Naive B cell (primary cell): ENCODE results near the gene MBOAT7. TPM values are rescaled to one million over a fixed set of nuclear protein-coding genes. Genes with fewer than 3 reads are reported as not detected.
A peak's percentile ranks its signal among the peaks of the same experiment; 100 is the strongest.
"Not testable (repeated sequence)": the region's sequence is repeated elsewhere in the genome, so short reads cannot be mapped to it uniquely, and the experiment has no call there.

Experiments used
- ATAC-seq, 2 donors: fragments of 150-1000 bp; cut with Tn5 transposase; 2 replicates each; pipeline ENCODE4 v1.10.0; 2021; ENCODE audit warnings: low read depth in 2 of 2, mild to moderate bottlenecking in 2 of 2, moderate library complexity in 2 of 2
- DNase-seq: peaks from one replicate; pipeline ENCODE4 v3.0.0; 2022
- H3K27ac Mint-ChIP-seq, 6 donors: one replicate each; pipeline ENCODE4 v1.8.0; 2020 to 2022; ENCODE audit warnings: mild to moderate bottlenecking in 6 of 6, mixed read lengths in 6 of 6, moderate library complexity in 5 of 6, inconsistent platforms in 2 of 6
- H3K27me3 Mint-ChIP-seq, 3 donors: one replicate each; pipeline ENCODE4 v1.8.0; 2021 to 2022; ENCODE audit warnings: mixed read lengths in 3 of 3, mild to moderate bottlenecking in 1 of 3
- H3K36me3 Mint-ChIP-seq, 2 donors: one replicate each; pipeline ENCODE4 v1.8.0; 2020 to 2022; ENCODE audit warnings: mixed read lengths in 2 of 2, inconsistent platforms in 1 of 2, mild to moderate bottlenecking in 1 of 2
- H3K4me1 Mint-ChIP-seq, 3 donors: one replicate each; pipeline ENCODE4 v1.8.0; 2020 to 2022; ENCODE audit warnings: mixed read lengths in 3 of 3, inconsistent platforms in 1 of 3, mild to moderate bottlenecking in 1 of 3, moderate library complexity in 1 of 3
- H3K4me3 Mint-ChIP-seq, 8 donors: one replicate each; pipeline ENCODE4 v1.8.0; 2020 to 2022; ENCODE audit warnings: mild to moderate bottlenecking in 8 of 8, mixed read lengths in 8 of 8, moderate library complexity in 8 of 8, inconsistent platforms in 2 of 8
- H3K9me3 Mint-ChIP-seq, 7 donors: one replicate each; pipeline ENCODE4 v1.8.0; 2020 to 2022; ENCODE audit warnings: mixed read lengths in 7 of 7, mild to moderate bottlenecking in 5 of 7, inconsistent platforms in 2 of 7, moderate library complexity in 1 of 7
- polyA plus RNA-seq, 6 donors: library from polyadenylated mRNA; unstranded; fragments of 300-500 nt; fragmentation: Illumina TruSeq; gene quantifications; one replicate each; pipeline ENCODE4 v1.2.3, GENCODE V29; 2021; ENCODE audit warnings: low read depth in 6 of 6

MBOAT7 gene
- polyA plus RNA-seq, 6 donors from 2014 or later = 7.0 to 13.5 (median 11.3) TPM

DNA sequence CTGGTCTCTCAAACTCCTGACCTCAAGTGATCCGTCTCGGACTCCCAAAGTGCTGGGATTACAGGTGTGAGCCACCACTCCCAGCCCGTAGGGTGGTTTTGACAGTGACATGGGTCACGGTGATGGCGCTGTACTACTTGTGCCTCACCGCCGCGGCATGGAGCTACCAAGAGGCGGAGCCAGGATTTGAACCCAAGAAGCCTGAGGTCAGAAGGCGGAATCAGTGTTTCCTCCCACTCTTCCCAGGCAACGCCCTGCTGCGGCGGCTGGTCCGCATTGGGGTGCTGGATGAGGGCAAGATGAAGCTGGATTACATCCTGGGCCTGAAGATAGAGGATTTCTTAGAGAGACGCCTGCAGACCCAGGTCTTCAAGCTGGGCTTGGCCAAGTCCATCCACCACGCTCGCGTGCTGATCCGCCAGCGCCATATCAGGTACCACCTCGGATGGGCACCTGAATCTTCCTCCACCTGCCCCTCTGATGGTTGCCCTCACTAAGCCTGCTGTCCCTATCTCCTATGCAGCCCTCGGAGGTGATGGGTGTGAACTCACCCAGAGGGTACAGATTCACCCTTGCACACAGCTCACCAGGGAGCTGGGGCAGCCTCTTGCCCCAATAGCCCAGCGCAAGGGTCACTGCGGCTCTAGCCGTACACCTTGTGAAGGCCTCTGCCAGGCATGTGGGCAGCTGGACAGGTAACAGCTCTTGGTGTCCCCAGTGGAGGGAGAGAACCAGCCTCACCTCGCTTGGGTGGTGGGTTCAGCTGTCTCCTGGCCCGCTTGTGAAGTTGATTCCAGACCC is 16.9 kb upstream of the MBOAT7 start:
- DNase-seq (no peak), ATAC-seq (no peak)
- H3K27me3 Mint-ChIP-seq = no peaks in the 10 kb centered on the region
- no peaks in the 10 kb centered on the region for H3K9me3 Mint-ChIP-seq
- peaks cover 55 to 76% (median 60%) of the 10 kb centered on the region in 3 donors for H3K4me1 Mint-ChIP-seq
- H3K36me3 Mint-ChIP-seq = peaks cover 0 to 13% of the 10 kb centered on the region in 2 donors
- H3K27ac Mint-ChIP-seq = peak overlapping the region in 4 of 6 donors; percentile 24 to 82 (median 46)
- H3K4me3 Mint-ChIP-seq = peak overlapping the region in 1 of 8 donors; percentile 66

DNA sequence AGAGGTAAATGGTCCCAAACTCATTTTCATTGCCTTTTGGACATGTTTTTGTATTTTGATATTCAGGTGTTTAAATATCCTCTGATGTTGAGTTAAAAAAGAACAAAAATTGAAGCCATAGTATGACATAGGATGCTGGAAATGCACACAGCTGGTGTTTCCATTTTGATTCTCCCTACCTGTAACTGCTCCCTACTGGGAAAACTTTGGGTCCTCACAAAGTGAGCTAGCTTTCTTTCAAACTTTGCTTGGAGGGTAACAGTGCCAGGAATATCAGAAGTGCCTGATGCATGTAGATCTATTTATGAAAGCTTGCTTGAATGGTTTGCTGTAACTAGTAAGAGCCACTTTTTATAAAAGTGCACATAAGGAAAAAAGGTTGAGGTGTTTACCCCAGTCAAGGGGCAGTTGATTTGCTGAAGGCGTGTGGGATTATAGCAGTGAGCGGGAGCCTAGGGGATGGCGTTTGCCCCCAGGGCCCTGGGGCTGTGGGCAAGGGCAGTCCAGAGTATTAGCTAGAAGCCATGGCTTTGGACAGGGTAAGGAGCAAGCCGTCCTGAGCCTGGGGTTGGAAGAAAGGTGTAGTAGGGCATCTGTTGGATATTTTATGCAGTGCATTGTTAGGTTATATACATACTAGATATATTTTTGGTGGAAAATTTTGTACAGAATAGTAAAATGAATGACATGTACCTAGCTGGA is 15.5 kb upstream of the MBOAT7 start:
- H3K36me3 Mint-ChIP-seq = peaks cover 0 to 8% of the 10 kb centered on the region in 2 donors
- no peak for DNase-seq
- no peaks in the 10 kb centered on the region for H3K9me3 Mint-ChIP-seq
- peak overlapping the region in 1 of 6 donors; percentile 25 for H3K27ac Mint-ChIP-seq
- no peaks in the 10 kb centered on the region for H3K27me3 Mint-ChIP-seq
- H3K4me3 Mint-ChIP-seq = peak overlapping the region in 1 of 8 donors; percentile 46
- no peak for ATAC-seq
- peaks cover 47 to 76% (median 59%) of the 10 kb centered on the region in 3 donors for H3K4me1 Mint-ChIP-seq

DNA sequence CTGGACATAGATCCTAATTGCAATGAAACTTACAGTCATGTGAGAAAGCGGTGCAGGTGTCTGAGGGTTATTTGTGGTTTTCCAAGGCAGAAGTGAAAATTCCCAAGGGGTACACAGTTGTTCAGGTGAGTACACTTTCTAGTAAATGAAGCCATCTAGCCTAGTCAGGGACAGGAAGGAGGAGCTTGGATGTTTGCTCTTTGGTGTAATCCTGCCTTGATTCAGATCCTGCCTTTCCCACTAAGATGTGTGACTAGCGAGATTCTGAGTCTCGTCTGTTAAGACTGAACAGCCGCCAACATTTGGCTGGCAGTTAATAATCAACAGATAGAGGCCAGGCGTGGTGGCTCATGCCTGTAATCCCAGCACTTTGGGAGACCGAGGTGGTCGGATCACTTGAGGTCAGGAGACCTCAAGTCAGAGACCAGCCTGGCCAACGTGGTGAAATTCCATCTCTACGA is 13.8 kb upstream of the MBOAT7 start:
- no peak for DNase-seq
- H3K27ac Mint-ChIP-seq = peak overlapping the region in 4 of 6 donors; percentile 38 to 97 (median 54)
- peak overlapping the region in 7 of 8 donors; percentile 15 to 99 (median 96) for H3K4me3 Mint-ChIP-seq
- H3K4me1 Mint-ChIP-seq = peaks cover 45 to 72% (median 46%) of the 10 kb centered on the region in 3 donors
- ATAC-seq = no peak
- no peaks in the 10 kb centered on the region for H3K27me3 Mint-ChIP-seq
- H3K9me3 Mint-ChIP-seq = no peaks in the 10 kb centered on the region
- peaks cover 0 to 8% of the 10 kb centered on the region in 2 donors for H3K36me3 Mint-ChIP-seq

DNA sequence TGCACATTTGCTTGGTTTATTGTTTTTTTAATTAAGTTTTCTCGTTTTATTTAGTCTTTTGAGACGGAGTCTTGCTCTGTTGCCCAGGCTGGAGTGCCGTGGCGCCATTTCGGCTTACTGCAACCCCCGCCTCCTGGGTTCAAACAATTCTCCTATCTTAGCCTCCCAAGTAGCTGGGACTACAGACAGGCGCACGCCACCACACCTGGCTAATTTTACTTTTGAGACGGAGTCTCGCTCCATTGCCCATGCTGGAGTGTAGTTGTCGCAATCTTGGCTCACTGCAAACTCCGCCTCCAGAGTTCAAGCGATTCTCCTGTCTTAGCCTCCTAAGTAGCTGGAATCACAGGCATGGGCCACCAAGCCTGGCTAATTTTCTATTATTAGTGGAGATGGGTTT is 12.6 kb upstream of the MBOAT7 start:
- H3K27me3 Mint-ChIP-seq = no peaks in the 10 kb centered on the region
- H3K4me3 Mint-ChIP-seq = peak overlapping the region; percentile 91 to 100 (median 98)
- peaks cover 36 to 60% (median 36%) of the 10 kb centered on the region in 3 donors for H3K4me1 Mint-ChIP-seq
- DNase-seq = no peak
- peak overlapping the region in 4 of 6 donors; percentile 41 to 100 (median 98) for H3K27ac Mint-ChIP-seq
- H3K9me3 Mint-ChIP-seq = no peaks in the 10 kb centered on the region
- H3K36me3 Mint-ChIP-seq = no peaks in the 10 kb centered on the region
- ATAC-seq = no peak

DNA sequence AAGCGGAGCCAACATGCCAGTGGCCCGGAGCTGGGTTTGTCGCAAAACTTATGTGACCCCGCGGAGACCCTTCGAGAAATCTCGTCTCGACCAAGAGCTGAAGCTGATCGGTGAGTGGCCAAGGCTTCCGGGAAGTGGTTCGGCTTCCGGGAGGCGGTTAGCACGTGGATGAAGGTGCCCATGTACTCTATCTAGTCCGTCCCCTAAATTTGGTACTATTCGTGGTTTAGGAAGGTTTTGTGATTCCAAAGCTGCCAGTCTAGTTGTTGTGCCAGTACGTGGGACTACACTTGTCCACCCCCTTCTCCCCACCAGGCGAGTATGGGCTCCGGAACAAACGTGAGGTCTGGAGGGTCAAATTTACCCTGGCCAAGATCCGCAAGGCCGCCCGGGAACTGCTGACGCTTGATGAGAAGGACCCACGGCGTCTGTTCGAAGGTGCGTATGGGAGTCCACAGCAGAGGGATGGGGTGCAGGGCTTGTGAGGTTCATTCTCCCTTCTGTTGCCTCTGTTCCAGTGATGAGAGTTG is 11.9 kb upstream of the MBOAT7 start:
- Mint-ChIP-seq H3K36me3 (no peaks in the 10 kb centered on the region), H3K27ac (peak overlapping the region; percentile 97 to 100 (median 99)), H3K9me3 (no peaks in the 10 kb centered on the region), H3K4me3 (peak overlapping the region; percentile 91 to 100 (median 98)), H3K4me1 (peaks cover 32 to 59% (median 36%) of the 10 kb centered on the region in 3 donors), H3K27me3 (no peaks in the 10 kb centered on the region)
- DNase-seq (no peak), ATAC-seq (no peak)

DNA sequence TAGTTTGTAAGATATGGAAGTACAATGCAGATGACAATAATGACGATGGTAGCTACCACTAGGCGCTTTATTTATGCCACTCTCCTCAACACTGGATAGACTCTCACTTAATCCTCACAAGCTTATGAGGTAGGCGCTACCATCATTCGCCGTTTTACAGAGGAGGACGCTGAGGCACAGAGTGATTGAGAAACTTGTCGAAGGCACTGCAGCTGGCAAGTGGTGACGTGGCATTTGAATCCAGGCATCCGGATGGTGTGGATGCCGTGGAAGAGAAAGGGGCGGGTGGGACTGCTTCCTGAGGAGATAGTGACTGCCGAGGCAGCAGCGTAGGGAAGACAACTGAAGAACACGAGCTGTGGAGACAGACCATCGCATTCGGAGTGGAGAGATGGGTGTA is 10.0 kb upstream of the MBOAT7 start:
- H3K4me3 Mint-ChIP-seq = peak overlapping the region; percentile 72 to 100 (median 94)
- H3K27ac Mint-ChIP-seq = peak overlapping the region in 5 of 6 donors; percentile 14 to 97 (median 89)
- peaks cover 5 to 6% of the 10 kb centered on the region in 2 donors for H3K36me3 Mint-ChIP-seq
- no peak for ATAC-seq
- H3K9me3 Mint-ChIP-seq = no peaks in the 10 kb centered on the region
- peaks cover 23 to 50% (median 28%) of the 10 kb centered on the region in 3 donors for H3K4me1 Mint-ChIP-seq
- no peak for DNase-seq
- H3K27me3 Mint-ChIP-seq = no peaks in the 10 kb centered on the region

DNA sequence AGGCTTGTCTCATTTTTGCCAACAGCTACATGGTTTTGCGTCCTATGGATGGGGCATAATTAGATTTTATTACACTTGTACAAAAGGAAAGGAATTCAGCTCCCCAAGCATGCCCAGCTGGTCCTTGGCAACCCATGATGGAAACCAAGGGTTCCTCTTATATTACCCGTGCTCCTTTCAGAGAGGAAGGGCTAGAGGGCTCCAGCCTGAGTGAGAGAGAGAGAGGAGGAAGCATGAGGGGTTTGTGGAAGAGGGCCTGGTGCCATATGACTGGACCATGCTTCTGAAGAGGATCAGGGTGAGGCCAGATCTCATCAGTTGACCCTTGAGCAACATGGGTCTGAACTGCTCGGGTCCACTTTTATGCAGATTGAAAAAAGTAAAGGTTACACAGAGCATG is 7.7 kb upstream of the MBOAT7 start:
- H3K27ac Mint-ChIP-seq = no peak overlapping the region
- no peak for ATAC-seq
- H3K36me3 Mint-ChIP-seq = peaks cover 5 to 6% of the 10 kb centered on the region in 2 donors
- DNase-seq = no peak
- H3K27me3 Mint-ChIP-seq = no peaks in the 10 kb centered on the region
- H3K4me1 Mint-ChIP-seq = peaks cover 18 to 42% (median 22%) of the 10 kb centered on the region in 3 donors
- peak overlapping the region in 2 of 8 donors; percentile 62 to 67 for H3K4me3 Mint-ChIP-seq
- no peaks in the 10 kb centered on the region for H3K9me3 Mint-ChIP-seq

DNA sequence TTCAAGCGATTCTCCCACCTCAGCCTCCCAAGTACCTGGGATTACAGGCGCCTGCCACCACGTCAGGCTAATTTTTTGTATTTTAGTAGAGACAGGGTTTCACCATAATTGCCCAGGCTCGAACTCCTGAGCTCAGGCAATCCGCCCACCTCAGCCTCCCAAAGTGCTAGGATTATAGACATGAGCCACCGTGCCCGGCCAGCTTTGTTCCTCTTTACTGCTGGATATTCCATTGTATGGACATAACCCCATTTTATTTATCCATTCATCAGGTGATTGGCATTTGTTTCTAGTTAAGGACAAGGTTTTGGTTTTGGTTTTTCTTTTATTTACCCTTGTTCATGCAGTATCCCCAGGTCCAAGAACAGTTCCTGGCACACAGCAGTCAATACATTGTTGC is 7.2 kb upstream of the MBOAT7 start:
- Mint-ChIP-seq H3K9me3 (no peaks in the 10 kb centered on the region), H3K36me3 (peaks cover 5 to 6% of the 10 kb centered on the region in 2 donors), H3K4me1 (peaks cover 20 to 42% (median 24%) of the 10 kb centered on the region in 3 donors), H3K27me3 (no peaks in the 10 kb centered on the region), H3K4me3 (peak overlapping the region in 1 of 8 donors; percentile 62), H3K27ac (peak overlapping the region in 1 of 6 donors; percentile 28)
- ATAC-seq (no peak), DNase-seq (no peak)

DNA sequence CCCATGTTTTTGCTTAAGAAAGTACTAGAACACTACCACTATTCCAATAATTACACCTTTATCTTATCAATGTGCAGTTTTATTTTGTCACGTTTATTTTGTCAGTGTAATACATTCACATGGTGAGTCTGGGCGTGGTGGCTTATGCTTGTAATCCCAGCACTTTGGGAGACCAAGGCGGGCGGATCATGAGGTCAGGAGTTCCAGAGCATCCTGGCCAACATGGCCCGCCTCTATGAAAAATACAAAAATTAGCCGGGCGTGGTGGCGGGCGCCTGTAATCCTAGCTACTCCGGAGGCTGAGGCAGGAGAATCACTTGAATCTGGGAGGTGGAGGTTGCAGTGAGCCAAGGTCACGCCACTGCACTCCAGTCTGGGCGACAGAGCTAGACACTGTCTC is 5.1 kb upstream of the MBOAT7 start:
- not testable (repeated sequence) for H3K36me3 Mint-ChIP-seq, ATAC-seq, H3K9me3 Mint-ChIP-seq, DNase-seq, H3K27ac Mint-ChIP-seq, H3K27me3 Mint-ChIP-seq
- H3K4me1 Mint-ChIP-seq = peaks cover 14 to 27% (median 24%) of the 10 kb centered on the region in 3 donors
- H3K4me3 Mint-ChIP-seq = peak overlapping the region in 2 of 8 donors; percentile 6 to 68

DNA sequence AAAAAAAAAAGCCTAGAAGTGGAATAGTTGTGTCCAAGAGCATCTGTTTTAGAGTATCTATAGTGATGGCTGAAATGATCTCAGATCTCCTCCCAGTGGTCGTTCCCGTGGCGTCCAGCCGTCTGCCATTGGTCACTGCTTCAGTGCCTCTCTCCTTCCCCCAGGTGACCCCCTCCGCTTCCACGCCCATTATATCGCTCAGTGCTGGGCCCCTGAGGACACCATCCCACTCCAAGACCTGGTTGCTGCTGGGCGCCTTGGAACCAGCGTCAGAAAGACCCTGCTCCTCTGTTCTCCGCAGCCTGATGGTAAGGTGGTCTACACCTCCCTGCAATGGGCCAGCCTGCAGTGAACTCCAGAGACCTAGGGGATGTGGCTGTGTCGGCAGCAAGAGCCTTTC is 3.6 kb upstream of the MBOAT7 start:
- no peaks in the 10 kb centered on the region for H3K27me3 Mint-ChIP-seq
- H3K4me1 Mint-ChIP-seq = peaks cover 22 to 30% (median 22%) of the 10 kb centered on the region in 3 donors
- ATAC-seq = no peak
- peaks cover 5 to 6% of the 10 kb centered on the region in 2 donors for H3K36me3 Mint-ChIP-seq
- H3K9me3 Mint-ChIP-seq = no peaks in the 10 kb centered on the region
- peak overlapping the region in 7 of 8 donors; percentile 29 to 100 (median 89) for H3K4me3 Mint-ChIP-seq
- peak overlapping the region in 2 of 6 donors; percentile 20 to 76 for H3K27ac Mint-ChIP-seq
- DNase-seq = no peak

DNA sequence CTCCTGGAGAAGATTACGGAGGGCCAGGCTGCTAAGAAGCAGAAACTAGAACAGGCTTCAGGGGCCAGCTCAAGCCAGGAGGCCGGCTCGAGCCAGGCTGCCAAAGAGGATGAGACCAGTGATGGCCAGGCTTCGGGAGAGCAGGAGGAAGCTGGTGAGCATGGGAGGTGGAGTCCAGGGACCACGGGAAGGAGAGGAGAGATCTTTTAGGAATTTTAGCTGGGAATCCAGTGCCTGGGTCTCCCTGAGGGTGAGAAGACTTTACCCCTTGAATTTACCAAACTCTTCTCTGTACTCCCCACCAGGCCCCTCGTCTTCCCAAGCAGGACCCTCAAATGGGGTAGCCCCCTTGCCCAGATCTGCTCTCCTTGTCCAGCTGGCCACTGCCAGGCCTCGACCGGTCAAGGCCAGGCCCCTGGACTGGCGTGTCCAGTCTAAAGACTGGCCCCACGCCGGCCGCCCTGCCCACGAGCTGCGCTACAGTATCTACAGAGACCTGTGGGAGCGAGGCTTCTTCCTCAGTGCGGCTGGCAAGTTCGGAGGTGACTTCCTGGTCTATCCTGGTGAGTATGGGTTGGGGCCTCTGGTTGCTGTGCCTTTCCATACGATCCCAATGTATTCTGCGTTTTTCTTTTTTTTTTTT is 2.6 kb upstream of the MBOAT7 start:
- H3K4me1 Mint-ChIP-seq = peaks cover 30 to 37% (median 32%) of the 10 kb centered on the region in 3 donors
- peak overlapping the region; percentile 79 to 100 (median 93) for H3K4me3 Mint-ChIP-seq
- H3K27ac Mint-ChIP-seq = peak overlapping the region; percentile 63 to 99 (median 93)
- no peaks in the 10 kb centered on the region for H3K27me3 Mint-ChIP-seq
- no peaks in the 10 kb centered on the region for H3K9me3 Mint-ChIP-seq
- DNase-seq (no peak), ATAC-seq (no peak)
- H3K36me3 Mint-ChIP-seq = peaks cover 5 to 6% of the 10 kb centered on the region in 2 donors

DNA sequence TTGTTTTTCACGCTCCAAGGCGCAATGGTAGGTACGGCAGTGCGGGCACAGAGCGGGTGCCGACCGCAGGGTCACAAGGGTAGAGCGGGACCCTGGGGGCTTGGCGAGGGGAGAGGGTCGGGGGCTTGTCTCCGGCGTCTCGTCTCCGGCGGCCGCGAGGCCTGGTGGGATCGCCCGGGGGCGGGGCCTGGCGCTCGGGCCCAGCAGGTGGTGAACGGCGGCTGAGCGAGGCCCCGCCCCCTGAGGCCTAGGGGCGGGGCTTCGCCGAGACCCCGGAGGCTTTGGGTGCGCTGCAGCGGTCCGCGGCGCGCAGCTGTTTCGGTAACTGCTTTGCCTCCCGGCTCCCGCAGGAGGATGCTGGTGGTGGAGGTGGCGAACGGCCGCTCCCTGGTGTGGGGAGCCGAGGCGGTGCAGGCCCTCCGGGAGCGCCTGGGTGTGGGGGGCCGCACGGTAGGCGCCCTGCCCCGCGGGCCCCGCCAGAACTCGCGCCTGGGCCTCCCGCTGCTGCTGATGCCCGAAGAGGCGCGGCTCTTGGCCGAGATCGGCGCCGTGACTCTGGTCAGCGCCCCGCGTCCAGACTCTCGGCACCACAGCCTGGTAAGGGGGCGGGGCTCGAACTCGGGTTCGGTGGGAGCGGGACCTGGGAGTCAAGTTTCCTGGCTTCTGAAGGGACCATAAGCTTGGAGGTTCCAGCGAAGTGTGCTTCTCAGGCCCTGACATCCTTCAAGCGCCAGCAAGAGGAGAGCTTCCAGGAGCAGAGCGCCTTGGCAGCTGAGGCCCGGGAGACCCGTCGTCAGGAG is 1.8 kb upstream of the MBOAT7 start, which contains the start of gene TSEN34:
TSS of gene TSEN34 (plus strand) at position 298 of the 800 bp plus-strand sequence. CDS start at position 355, 57 bp downstream.
- peak within 1 kb of the TSS; percentile 99 to 100 (median 100) for H3K27ac Mint-ChIP-seq
- ATAC-seq (peak; percentile 24 to 25), DNase-seq (peak; percentile 97)
- H3K9me3 Mint-ChIP-seq = no peaks in the 10 kb centered on the region
- H3K27me3 Mint-ChIP-seq = no peaks in the 10 kb centered on the region
- H3K4me3 Mint-ChIP-seq = peak within 1 kb of the TSS; percentile 91 to 100 (median 98)
- peaks cover 30 to 38% (median 37%) of the 10 kb centered on the region in 3 donors for H3K4me1 Mint-ChIP-seq
- H3K36me3 Mint-ChIP-seq = peaks cover 5 to 6% of the 10 kb centered on the region in 2 donors
